Heart left ventricle (tissue), 13 donors: Measurements from ENCODE around the gene PRXL2C.

Experiments used
- CTCF ChIP-seq, 12 donors: fragments of 200-600 bp; sonication (generic) in 4 of 12; IDR thresholded peaks; one replicate each; pipeline versions ENCODE4 v1.5.0 to v1.8.0; 2018 to 2022; ENCODE audit warnings: antibody characterized with exemption in 12 of 12, mild to moderate bottlenecking in 5 of 12
- POLR2A ChIP-seq, 2 donors: fragments of 450-650 bp; IDR thresholded peaks; one replicate each; pipeline ENCODE4 v1.6.1; 2017; ENCODE audit warnings: antibody characterized with exemption in 2 of 2, mild to moderate bottlenecking in 2 of 2, moderate library complexity in 2 of 2
- donor health status: ischemic (EF 13 %, LVEDD 7.1; RV severe dilation, severe dysfunction).
- donor health status: DM: no; HTN: yes; CAD: no.
- donor health status: DM: no; HTN: no; CAD: no.
- donor health status: ischemic (EF 25% LVEDD 6.9; RV normal size, moderate dysfunction).
- donor health status: ischemic (EF 25% LVEDD 5.7; RV mildly dilated, moderate dysfunction).
- donor health status: ischemic (EF 35%, LVEDD 5.7; RV mildly dilated, moderate dysfunction).
- donor health status: nonischemic (EF 11% LVEDD 7.7; RV severe dilation, severe dysfunction).
- donor health status: DM: yes; HTN: yes; CAD: no.
- donor health status: PGD.
- donor health status: ischemic (EF 29% LVEDD 5.4; RV normal size, mild dysfunction).
- donor health status: nonischemic (EF 23%, LVEDD 6.1; RV moderate dilation, normal function).

- no peak for TF ChIP-seq CTCF (IDR thresholded peaks at IDR 0.05)
- TF ChIP-seq POLR2A (IDR thresholded peaks at IDR 0.05) = no peak
These were observed 12.2 kb upstream of the PRXL2C start for GRCh38 chr9:96667363-96667728.
